ENCODE data around the gene FBXO30.

The FBXO30 gene

DNA sequence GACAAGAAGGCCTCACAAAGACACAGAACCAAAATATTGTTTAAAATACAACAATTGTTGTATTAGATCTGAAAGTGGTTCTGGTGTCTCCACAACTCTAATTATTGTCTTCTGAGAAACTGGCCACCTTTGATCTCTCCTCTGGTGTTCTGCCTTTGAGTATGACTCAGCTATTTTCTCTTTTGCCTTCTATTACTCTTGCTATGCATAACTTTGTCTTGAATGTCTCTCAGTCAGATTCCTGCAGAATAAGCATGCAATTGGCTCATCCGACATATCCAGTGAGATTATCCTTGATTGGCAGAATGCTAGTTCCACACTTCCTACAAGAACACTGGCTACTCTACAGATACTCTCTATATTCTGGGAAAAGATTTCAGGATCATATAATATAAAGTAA is 65.0 kb downstream of the FBXO30 start:
- DNase-seq (ENCODE audit: low read depth): no peak

DNA sequence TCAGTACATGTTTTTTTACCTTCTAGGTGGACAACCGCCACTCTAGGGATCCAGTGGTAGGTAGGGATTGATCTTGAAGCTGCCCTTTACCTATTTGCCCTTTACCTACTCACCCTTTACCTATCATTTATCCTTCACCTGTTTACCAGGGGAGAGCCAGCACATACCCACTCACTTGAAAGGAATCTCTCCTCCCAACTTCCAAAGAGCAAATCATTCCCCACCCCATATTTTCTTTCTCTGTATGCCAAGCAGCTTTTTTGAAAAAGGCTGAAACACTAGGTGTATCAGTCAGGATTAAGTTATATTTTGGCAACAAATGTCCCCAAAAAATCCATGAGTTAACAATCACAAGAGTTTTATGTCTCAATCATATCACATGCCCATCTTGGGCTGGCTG is 68.7 kb downstream of the FBXO30 start:
- no peak for DNase-seq (ENCODE audit: low read depth)

DNA sequence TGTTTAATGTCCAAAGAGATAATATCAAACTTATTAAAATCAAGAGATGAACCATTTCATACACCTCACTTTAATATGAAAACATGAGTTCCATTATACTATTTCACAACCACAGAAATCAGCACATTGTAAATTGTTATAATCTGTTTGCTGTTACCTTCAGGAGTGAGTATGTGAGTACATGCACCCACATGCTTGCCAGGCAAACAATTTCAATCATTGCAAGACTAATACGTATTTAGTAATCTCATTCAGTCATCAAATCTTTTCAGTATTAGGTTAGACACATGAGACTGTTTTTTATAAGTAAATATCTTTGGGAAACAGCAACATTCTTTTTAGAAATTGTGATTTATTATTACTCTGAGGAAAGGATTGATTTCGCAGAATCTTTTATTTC is 70.0 kb downstream of the FBXO30 start:
- no peak for DNase-seq (ENCODE audit: low read depth)

All from stimulated activated CD8-positive, alpha-beta memory T cell treated with anti-CD3 and anti-CD28 coated beads, Interleukin-15, amount 100 ng/mL, for 1 hour (primary cell).